ENCODE measurements around the gene ZMYND8. TPM values are rescaled to one million over a fixed set of nuclear protein-coding genes. Genes with fewer than 3 reads are reported as not detected.

The ZMYND8 gene
- total RNA-seq, 1 experiment from 2014 or later: 11.6 TPM

DNA sequence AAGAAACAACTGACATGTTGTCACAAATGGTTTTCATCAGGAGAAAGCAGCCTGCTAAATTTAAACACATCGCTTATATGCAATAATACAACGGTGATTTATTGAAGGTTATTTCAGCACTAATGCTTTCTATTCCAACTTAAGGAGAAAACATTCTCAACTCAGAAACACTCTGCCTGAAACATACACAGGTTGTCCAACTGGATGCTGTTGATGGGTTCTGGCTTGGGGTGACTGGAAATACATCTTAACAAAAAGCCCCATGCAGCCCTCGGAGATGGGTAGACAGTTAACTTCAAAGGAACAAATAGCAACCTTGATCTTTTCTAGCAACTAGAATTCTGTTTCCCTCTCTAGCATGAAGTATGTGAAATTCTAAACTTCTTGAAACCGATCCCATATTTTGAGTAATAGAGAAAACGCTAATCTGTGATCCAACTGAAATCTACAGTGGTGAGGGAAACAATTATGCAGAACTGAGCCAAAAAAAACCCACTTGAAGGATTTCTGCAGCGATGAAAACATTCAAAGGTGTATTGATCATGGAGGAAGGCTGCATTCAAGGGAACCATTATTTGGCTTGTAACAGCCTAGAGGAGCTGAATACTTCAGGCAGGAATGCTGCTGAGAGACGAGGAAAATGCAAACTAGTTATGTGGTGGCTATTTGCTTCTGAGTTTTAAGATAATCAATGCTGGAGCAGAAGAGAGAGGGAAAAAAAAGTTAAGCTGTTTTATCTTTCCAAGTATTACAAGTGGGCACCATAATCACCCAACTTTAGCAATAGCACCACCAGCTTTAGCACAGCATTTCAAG, 6.9 kb downstream of the ZMYND8 start:
- no peaks in the 10 kb centered on the region for H3K36me3 ChIP-seq (ENCODE audit: low read depth, low read length)
- intact Hi-C loops (cut with micrococcal nuclease): no loop called here
- H3K27ac ChIP-seq (ENCODE audit: low read length): no peak overlapping the region
- no peak overlapping the region for H3K4me3 ChIP-seq (ENCODE audit: low read length)
- no peaks in the 10 kb centered on the region for H3F3A ChIP-seq (ENCODE audit: low read length, unreplicated experiment)
- DNase-seq (no peak), ATAC-seq (no peak)
- TF ChIP-seq EZH2 (IDR thresholded peaks at IDR 0.05; ENCODE audit: low read length, unreplicated experiment): no peak
- TF ChIP-seq, protein P1, sequence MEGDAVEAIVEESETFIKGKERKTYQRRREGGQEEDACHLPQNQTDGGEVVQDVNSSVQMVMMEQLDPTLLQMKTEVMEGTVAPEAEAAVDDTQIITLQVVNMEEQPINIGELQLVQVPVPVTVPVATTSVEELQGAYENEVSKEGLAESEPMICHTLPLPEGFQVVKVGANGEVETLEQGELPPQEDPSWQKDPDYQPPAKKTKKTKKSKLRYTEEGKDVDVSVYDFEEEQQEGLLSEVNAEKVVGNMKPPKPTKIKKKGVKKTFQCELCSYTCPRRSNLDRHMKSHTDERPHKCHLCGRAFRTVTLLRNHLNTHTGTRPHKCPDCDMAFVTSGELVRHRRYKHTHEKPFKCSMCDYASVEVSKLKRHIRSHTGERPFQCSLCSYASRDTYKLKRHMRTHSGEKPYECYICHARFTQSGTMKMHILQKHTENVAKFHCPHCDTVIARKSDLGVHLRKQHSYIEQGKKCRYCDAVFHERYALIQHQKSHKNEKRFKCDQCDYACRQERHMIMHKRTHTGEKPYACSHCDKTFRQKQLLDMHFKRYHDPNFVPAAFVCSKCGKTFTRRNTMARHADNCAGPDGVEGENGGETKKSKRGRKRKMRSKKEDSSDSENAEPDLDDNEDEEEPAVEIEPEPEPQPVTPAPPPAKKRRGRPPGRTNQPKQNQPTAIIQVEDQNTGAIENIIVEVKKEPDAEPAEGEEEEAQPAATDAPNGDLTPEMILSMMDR (conservative IDR thresholded peaks at IDR 0.05; ENCODE audit: low read depth, low read length): no peak
- no peak for TF ChIP-seq EZH2phosphoT487 (IDR thresholded peaks at IDR 0.05; ENCODE audit: borderline replicate concordance, low read length)
- H3K9me3 ChIP-seq (ENCODE audit: low read length): no peaks in the 10 kb centered on the region
- BruUV-seq (replicated peaks): no TSS peak
- H3K4me1 ChIP-seq (ENCODE audit: insufficient read depth, low read length): peaks cover 40% of the 10 kb centered on the region
- H3K79me2 ChIP-seq (ENCODE audit: low read length): peaks cover 68% of the 10 kb centered on the region
- H4K20me1 ChIP-seq (ENCODE audit: low read length): no peaks in the 10 kb centered on the region
- H3K9ac ChIP-seq (ENCODE audit: low read length): no peak overlapping the region
- H3K27me3 ChIP-seq (ENCODE audit: low read length): no peaks in the 10 kb centered on the region
- ChIA-PET POLR2A (ENCODE audit: unreplicated experiment) (no interaction called here), CTCF (no interaction called here)
- no peak overlapping the region for H3K4me2 ChIP-seq (ENCODE audit: low read length)
- no peak overlapping the region for H2AFZ ChIP-seq (ENCODE audit: low read length)
- no peaks in the 10 kb centered on the region for H3K9me2 ChIP-seq (replicated peaks; ENCODE audit: low read length)

DNA sequence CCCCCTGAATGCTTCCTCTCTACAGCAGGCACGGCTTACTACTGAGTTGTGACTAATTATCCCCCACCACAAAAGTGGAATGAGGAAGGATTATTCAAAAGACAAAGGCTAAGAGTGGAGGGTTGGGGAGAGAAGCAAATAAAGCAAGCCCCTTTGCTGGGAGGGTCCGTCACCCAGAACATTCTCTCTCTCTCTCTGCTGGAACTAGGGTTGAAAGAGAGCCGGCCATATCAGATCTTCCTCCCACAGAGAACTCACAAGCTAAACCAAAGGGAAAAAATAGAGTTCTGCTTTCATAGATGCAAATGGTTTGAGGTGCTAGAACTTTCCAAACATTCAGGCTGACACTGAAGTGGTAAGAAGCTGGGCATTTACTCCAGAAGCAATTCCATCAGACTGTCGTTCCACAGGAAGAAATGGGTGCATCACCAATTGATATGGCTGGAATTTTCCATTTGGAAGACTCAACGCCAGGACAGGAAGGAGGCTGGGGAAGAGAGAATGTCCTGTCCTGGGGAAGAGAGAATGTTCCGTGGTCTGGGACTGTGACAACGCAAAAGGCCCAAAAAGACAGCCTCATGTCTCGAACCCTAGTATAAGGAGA, 7.9 kb downstream of the ZMYND8 start:
- H3K9me3 ChIP-seq (ENCODE audit: low read length): no peaks in the 10 kb centered on the region
- intact Hi-C loops (cut with micrococcal nuclease): no loop called here
- H3K79me2 ChIP-seq (ENCODE audit: low read length): peaks cover 65% of the 10 kb centered on the region
- no peak overlapping the region for H3K9ac ChIP-seq (ENCODE audit: low read length)
- H3F3A ChIP-seq (ENCODE audit: low read length, unreplicated experiment): no peaks in the 10 kb centered on the region
- no peak overlapping the region for H2AFZ ChIP-seq (ENCODE audit: low read length)
- H3K4me1 ChIP-seq (ENCODE audit: insufficient read depth, low read length): peaks cover 30% of the 10 kb centered on the region
- no peak for TF ChIP-seq EZH2 (IDR thresholded peaks at IDR 0.05; ENCODE audit: low read length, unreplicated experiment)
- no peak for TF ChIP-seq EZH2phosphoT487 (IDR thresholded peaks at IDR 0.05; ENCODE audit: borderline replicate concordance, low read length)
- TF ChIP-seq, protein P1 (conservative IDR thresholded peaks at IDR 0.05; ENCODE audit: low read depth, low read length): no peak
- H3K36me3 ChIP-seq (ENCODE audit: low read depth, low read length): no peaks in the 10 kb centered on the region
- BruUV-seq (replicated peaks): no TSS peak
- no peaks in the 10 kb centered on the region for H4K20me1 ChIP-seq (ENCODE audit: low read length)
- no peaks in the 10 kb centered on the region for H3K9me2 ChIP-seq (replicated peaks; ENCODE audit: low read length)
- CTCF ChIA-PET: no interaction called here
- no peak overlapping the region for H3K4me3 ChIP-seq (ENCODE audit: low read length)
- no peak for DNase-seq
- no peak overlapping the region for H3K4me2 ChIP-seq (ENCODE audit: low read length)
- H3K27me3 ChIP-seq (ENCODE audit: low read length): no peaks in the 10 kb centered on the region
- ATAC-seq: no peak
- H3K27ac ChIP-seq (ENCODE audit: low read length): no peak overlapping the region
- POLR2A ChIA-PET (ENCODE audit: unreplicated experiment): no interaction called here
